Measurements from ENCODE around the gene JMJD8. TPM values are rescaled to one million over a fixed set of nuclear protein-coding genes. Genes with fewer than 3 reads are reported as not detected.
A peak's percentile ranks its signal among the peaks of the same experiment; 100 is the strongest.

Gene JMJD8
- total and polyA plus RNA-seq, 3 experiments from 2014 or later: 53.0 to 56.6 (median 55.9) TPM

DNA sequence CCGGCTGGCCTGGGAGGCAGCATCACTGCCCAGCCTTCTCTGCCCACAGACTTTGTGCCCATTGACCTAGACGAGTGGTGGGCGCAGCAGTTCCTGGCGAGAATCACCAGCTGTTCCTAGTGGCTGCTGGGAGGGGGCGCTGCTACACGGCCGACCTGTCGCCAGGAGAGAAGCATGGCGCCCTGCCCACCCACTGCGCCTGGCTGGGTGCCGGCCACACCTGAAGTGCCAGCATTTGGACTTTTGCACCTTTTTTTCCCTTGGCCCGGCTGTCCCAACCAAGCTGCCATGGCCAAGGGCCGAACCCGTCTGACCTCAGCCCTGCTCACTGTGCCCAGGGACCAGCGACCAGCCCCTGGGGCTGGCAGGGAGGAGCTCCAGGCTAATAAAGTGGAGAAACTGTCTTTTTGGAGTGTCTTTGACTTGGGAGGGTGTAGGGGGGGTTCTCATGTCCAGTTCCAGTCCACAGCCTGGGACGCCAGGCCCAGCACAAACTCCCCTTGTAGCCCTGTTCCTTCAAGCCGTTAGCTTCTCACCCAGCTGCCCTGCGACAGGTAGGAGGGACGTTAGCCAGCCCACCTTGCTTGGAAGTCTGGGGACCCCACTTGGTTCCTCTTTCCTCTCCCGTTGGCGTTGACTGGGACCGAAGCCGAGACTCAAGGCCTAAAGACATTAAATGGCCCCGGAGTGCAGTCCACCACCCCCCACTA is 35.9 kb downstream of the JMJD8 start:
- Histone ChIP-seq H3K27ac (ENCODE audit: low read depth, low read length) (peak overlapping the region; percentile 58), H3K36me3 (ENCODE audit: insufficient read depth, low read length) (no peaks in the 10 kb centered on the region), H3K9me3 (ENCODE audit: low read length) (no peaks in the 10 kb centered on the region), H3K27me3 (ENCODE audit: insufficient read depth, low read length, poor library complexity, severe bottlenecking) (no peaks in the 10 kb centered on the region), H3K4me1 (ENCODE audit: insufficient read depth, low read length) (peaks cover 14% of the 10 kb centered on the region), H3K4me3 (ENCODE audit: low read length) (peak overlapping the region; percentile 66)
- ChIA-PET POLR2A (interaction anchor here (0.6 to 1.0 kb wide), 3 partner anchors 10 to 52 kb away, joined by 3 to 4 read pairs (median 3); partner anchors contain the start of gene METTL26), CTCF (interaction anchor here (0.8 to 1.3 kb wide), 2 partner anchors 10 to 12 kb away, joined by 3 to 7 read pairs; partner anchors contain the start of gene METTL26)
- Mint-ChIP-seq H3K9me3 (no peaks in the 10 kb centered on the region), H3K27ac (peak overlapping the region; percentile 59 to 93 (median 84)), H3K4me1 (peaks cover 0 to 21% (median 11%) of the 10 kb centered on the region in 3 donors), H3K4me3 (peak overlapping the region; percentile 48 to 87 (median 77)), H3K36me3 (no peaks in the 10 kb centered on the region), H3K27me3 (no peaks in the 10 kb centered on the region)
- peak in 1 of 5 donors; percentile 27 for DNase-seq

DNA sequence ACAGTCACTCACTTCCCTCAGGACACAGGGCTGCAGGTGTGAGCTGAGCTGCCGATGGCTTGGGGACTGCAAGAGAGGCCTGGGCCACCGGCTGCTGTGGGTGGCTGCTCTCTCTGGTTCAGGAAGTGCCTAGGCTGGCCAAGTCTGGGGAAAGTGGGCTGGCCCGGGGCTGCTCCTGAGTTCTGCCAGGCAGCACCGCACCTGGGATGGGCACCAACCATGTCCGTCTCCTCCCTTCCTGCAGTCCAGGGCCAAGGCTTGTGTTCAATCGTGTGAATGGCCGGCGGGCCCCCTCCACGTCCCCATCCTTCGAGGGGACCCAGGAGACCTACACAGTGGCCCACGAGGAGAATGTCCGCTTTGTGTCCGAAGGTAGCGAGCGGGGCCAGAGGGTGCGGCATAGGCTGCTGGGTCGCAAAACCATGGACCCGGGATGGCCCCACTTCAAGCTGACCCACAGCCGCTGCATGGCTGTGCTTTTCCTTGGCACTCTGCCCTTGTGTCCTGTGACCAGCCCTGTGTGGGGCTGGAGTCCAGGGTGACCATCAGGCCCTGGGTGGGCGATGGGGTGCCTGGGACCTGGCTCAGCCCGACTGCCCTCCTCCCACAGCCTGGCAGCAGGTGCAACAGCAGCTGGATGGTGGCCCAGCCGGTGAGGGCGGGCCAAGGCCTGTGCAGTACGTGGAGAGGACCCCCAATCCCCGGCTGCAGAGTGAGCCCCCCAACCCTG is 36.8 kb downstream of the JMJD8 start:
- H3K27me3 ChIP-seq (ENCODE audit: insufficient read depth, low read length, poor library complexity, severe bottlenecking): no peaks in the 10 kb centered on the region
- Mint-ChIP-seq H3K4me3 (peak overlapping the region in 2 of 7 donors; percentile 12 to 42), H3K9me3 (no peaks in the 10 kb centered on the region), H3K4me1 (peaks cover 0 to 29% (median 13%) of the 10 kb centered on the region in 3 donors), H3K27me3 (no peaks in the 10 kb centered on the region), H3K36me3 (no peaks in the 10 kb centered on the region), H3K27ac (peak overlapping the region in 1 of 8 donors; percentile 83)
- CTCF ChIA-PET: interaction anchor here (0.8 to 1.3 kb wide), 2 partner anchors 9 to 11 kb away, joined by 3 to 7 read pairs; partner anchors contain the start of gene METTL26
- peaks cover 22% of the 10 kb centered on the region for H3K4me1 ChIP-seq (ENCODE audit: insufficient read depth, low read length)
- POLR2A ChIA-PET: interaction anchor here (1.0 kb wide), 1 partner anchor 11 kb away, joined by 3 read pairs; the partner anchor contains the start of gene METTL26
- DNase-seq: no peak
- H3K36me3 ChIP-seq (ENCODE audit: insufficient read depth, low read length): no peaks in the 10 kb centered on the region
- H3K9me3 ChIP-seq (ENCODE audit: low read length): no peaks in the 10 kb centered on the region
- no peak overlapping the region for H3K27ac ChIP-seq (ENCODE audit: low read depth, low read length)
- H3K4me3 ChIP-seq (ENCODE audit: low read length): no peak overlapping the region

- H3K9me3 ChIP-seq (ENCODE audit: low read length): no peaks in the 10 kb centered on the region
- Mint-ChIP-seq H3K36me3 (no peaks in the 10 kb centered on the region), H3K9me3 (no peaks in the 10 kb centered on the region), H3K27ac (peak overlapping the region in 2 of 8 donors; percentile 45 to 83), H3K4me1 (peaks cover 0 to 29% (median 13%) of the 10 kb centered on the region in 3 donors), H3K27me3 (no peaks in the 10 kb centered on the region), H3K4me3 (peak overlapping the region in 2 of 7 donors; percentile 12 to 42)
- no peak overlapping the region for H3K27ac ChIP-seq (ENCODE audit: low read depth, low read length)
- DNase-seq: no peak
- ChIA-PET POLR2A (no interaction called here), CTCF (no interaction called here)
- no peak overlapping the region for H3K4me3 ChIP-seq (ENCODE audit: low read length)
- peaks cover 22% of the 10 kb centered on the region for H3K4me1 ChIP-seq (ENCODE audit: insufficient read depth, low read length)
- no peaks in the 10 kb centered on the region for H3K36me3 ChIP-seq (ENCODE audit: insufficient read depth, low read length)
- no peaks in the 10 kb centered on the region for H3K27me3 ChIP-seq (ENCODE audit: insufficient read depth, low read length, poor library complexity, severe bottlenecking)
Observed at GRCh38 chr16:646679-647172, 37.4 kb downstream of the JMJD8 start.

DNA sequence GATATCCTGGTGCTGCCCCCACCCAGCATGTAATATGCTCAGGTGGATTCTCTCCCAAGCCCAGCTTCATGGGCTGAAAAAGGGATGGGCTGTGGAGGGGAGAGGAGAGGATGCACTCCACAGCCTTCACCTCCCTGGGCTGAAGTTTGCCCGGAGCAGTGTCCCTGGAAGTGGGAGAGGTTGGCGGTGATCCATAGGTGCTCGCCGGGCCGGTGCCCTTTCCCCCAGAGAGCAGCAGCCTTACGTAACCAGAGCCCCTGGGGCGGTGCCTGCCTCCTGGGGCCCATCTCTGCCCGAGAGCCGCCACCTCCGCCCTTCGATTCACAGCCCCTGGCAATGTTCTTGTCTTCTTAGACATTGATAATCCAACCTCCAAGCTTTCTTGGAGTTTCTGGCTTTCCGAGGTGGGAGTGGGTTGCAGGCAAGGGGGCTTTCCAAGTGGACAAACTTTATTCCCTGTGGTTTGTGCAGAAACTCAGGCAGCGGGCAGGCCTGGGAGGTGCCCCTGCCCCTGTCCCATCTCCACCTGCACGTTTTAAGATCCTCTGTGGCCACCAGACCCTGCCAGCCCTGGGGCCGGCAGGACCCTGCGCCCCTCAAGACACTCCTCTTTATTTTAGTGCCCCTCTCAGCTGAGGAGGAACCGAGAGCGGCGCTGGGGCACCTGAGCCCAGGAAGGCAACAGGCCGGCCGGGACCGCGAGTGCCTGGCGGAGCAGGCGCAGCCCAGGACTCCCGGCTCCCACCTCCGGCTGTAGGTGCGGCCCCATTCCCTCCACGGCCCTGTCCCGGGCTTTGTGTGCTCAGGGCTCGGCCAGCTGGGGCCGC is 38.1 kb downstream of the JMJD8 start:
- Mint-ChIP-seq H3K4me3 (peak overlapping the region in 1 of 7 donors; percentile 82), H3K9me3 (no peaks in the 10 kb centered on the region), H3K27ac (no peak overlapping the region), H3K36me3 (no peaks in the 10 kb centered on the region), H3K4me1 (peaks cover 0 to 29% (median 13%) of the 10 kb centered on the region in 3 donors), H3K27me3 (no peaks in the 10 kb centered on the region)
- no peak for DNase-seq
- Histone ChIP-seq H3K27ac (ENCODE audit: low read depth, low read length) (no peak overlapping the region), H3K27me3 (ENCODE audit: insufficient read depth, low read length, poor library complexity, severe bottlenecking) (no peaks in the 10 kb centered on the region), H3K9me3 (ENCODE audit: low read length) (no peaks in the 10 kb centered on the region), H3K36me3 (ENCODE audit: insufficient read depth, low read length) (no peaks in the 10 kb centered on the region), H3K4me3 (ENCODE audit: low read length) (no peak overlapping the region), H3K4me1 (ENCODE audit: insufficient read depth, low read length) (peaks cover 27% of the 10 kb centered on the region)
- CTCF ChIA-PET: no interaction called here
- POLR2A ChIA-PET: no interaction called here

- CTCF ChIA-PET: no interaction called here
Observed at GRCh38 chr16:644556-644955, 39.6 kb downstream of the JMJD8 start.

DNA sequence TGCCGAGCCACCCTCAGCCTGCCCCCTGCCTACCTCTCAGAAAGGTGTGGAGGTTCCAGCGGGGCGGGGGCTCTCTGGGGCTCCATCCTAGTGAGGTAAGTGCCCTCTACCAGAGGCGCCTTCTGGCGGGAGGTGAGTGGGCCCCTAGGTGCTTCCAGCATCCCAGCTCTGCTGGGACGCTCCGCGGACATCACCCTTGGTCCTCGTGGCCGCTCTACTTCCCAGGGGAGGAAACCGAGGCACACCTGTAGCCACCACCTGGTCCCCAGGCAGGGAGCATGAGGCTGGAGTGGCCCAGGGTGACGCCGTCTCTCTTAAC is 41.1 kb downstream of the JMJD8 start:
- DNase-seq: no peak
- ChIA-PET CTCF (no interaction called here), POLR2A (no interaction called here)
- H3K27ac ChIP-seq (ENCODE audit: low read depth, low read length): peak overlapping the region; percentile 47
- H3K4me3 ChIP-seq (ENCODE audit: low read length): no peak overlapping the region
- H3K4me1 Mint-ChIP-seq: peaks cover 0 to 18% (median 10%) of the 10 kb centered on the region in 3 donors
- no peaks in the 10 kb centered on the region for H3K36me3 ChIP-seq (ENCODE audit: insufficient read depth, low read length)
- H3K27me3 ChIP-seq (ENCODE audit: insufficient read depth, low read length, poor library complexity, severe bottlenecking): no peaks in the 10 kb centered on the region
- no peaks in the 10 kb centered on the region for H3K27me3 Mint-ChIP-seq
- no peaks in the 10 kb centered on the region for H3K9me3 ChIP-seq (ENCODE audit: low read length)
- peaks cover 20% of the 10 kb centered on the region for H3K4me1 ChIP-seq (ENCODE audit: insufficient read depth, low read length)
- H3K27ac Mint-ChIP-seq: peak overlapping the region in 1 of 8 donors; percentile 69
- H3K36me3 Mint-ChIP-seq: no peaks in the 10 kb centered on the region
- no peaks in the 10 kb centered on the region for H3K9me3 Mint-ChIP-seq
- H3K4me3 Mint-ChIP-seq: peak overlapping the region; percentile 59 to 90 (median 72)

More at GRCh38 chr16:644556-644955, 39.6 kb downstream of the JMJD8 start:
- Histone ChIP-seq H3K27ac (ENCODE audit: low read depth, low read length) (no peak overlapping the region), H3K4me1 (ENCODE audit: insufficient read depth, low read length) (peaks cover 28% of the 10 kb centered on the region), H3K9me3 (ENCODE audit: low read length) (no peaks in the 10 kb centered on the region), H3K27me3 (ENCODE audit: insufficient read depth, low read length, poor library complexity, severe bottlenecking) (no peaks in the 10 kb centered on the region), H3K4me3 (ENCODE audit: low read length) (no peak overlapping the region), H3K36me3 (ENCODE audit: insufficient read depth, low read length) (no peaks in the 10 kb centered on the region)
- no peak for DNase-seq
- H3K27ac Mint-ChIP-seq: peak overlapping the region in 2 of 8 donors; percentile 33 to 43
- peaks cover 0 to 23% (median 13%) of the 10 kb centered on the region in 3 donors for H3K4me1 Mint-ChIP-seq
- POLR2A ChIA-PET: no interaction called here
- no peaks in the 10 kb centered on the region for H3K27me3 Mint-ChIP-seq
- no peaks in the 10 kb centered on the region for H3K36me3 Mint-ChIP-seq
- no peaks in the 10 kb centered on the region for H3K9me3 Mint-ChIP-seq
- H3K4me3 Mint-ChIP-seq: peak overlapping the region in 3 of 7 donors; percentile 24 to 82 (median 72)

GRCh38 chr16:642189-643049 is 41.7 kb downstream of the JMJD8 start:
- Histone ChIP-seq H3K27ac (ENCODE audit: low read depth, low read length) (peak overlapping the region; percentile 47), H3K9me3 (ENCODE audit: low read length) (no peaks in the 10 kb centered on the region), H3K27me3 (ENCODE audit: insufficient read depth, low read length, poor library complexity, severe bottlenecking) (no peaks in the 10 kb centered on the region), H3K4me3 (ENCODE audit: low read length) (peak overlapping the region; percentile 45), H3K36me3 (ENCODE audit: insufficient read depth, low read length) (no peaks in the 10 kb centered on the region), H3K4me1 (ENCODE audit: insufficient read depth, low read length) (peaks cover 21% of the 10 kb centered on the region)
- Mint-ChIP-seq H3K27ac (peak overlapping the region in 3 of 8 donors; percentile 54 to 73 (median 69)), H3K9me3 (no peaks in the 10 kb centered on the region), H3K27me3 (no peaks in the 10 kb centered on the region), H3K4me1 (peaks cover 0 to 22% (median 10%) of the 10 kb centered on the region in 3 donors), H3K4me3 (peak overlapping the region; percentile 58 to 90 (median 70)), H3K36me3 (no peaks in the 10 kb centered on the region)
- CTCF ChIA-PET: no interaction called here
- peak in 2 of 5 donors; percentile 18 to 25 for DNase-seq
- POLR2A ChIA-PET: no interaction called here

Data from CD8-positive, alpha-beta memory T cell (primary cell).